ENCODE results near the gene GTF3C4. TPM values are rescaled to one million over a fixed set of nuclear protein-coding genes. Genes with fewer than 3 reads are reported as not detected.
"Not testable (repeated sequence)": the region's sequence is repeated elsewhere in the genome, so short reads cannot be mapped to it uniquely, and the experiment has no call there.

Gene GTF3C4
- total and polyA plus RNA-seq, 11 donors = 1.4 to 11.7 (median 8.8) TPM

GRCh38 chr9:132711846-132712245, 41.6 kb downstream of the GTF3C4 start:
- DNase-seq = no peak
- Histone ChIP-seq H3K27ac (no peak overlapping the region), H3K4me1 (no peaks in the 10 kb centered on the region), H3K36me3 (no peaks in the 10 kb centered on the region), H3K27me3 (peaks cover 0 to 3% (median 0%) of the 10 kb centered on the region in 9 donors), H3K9me3 (no peaks in the 10 kb centered on the region), H3K4me3 (no peak overlapping the region)
- intact Hi-C loops (cut with DNase I) = no loop called here
- ATAC-seq = no peak
- WGBS, 4 donors = 88 to 96% (median 90%) methylated on average over 3 of the region's 3 CpGs
- TF ChIP-seq CTCF (IDR thresholded peaks at IDR 0.05) = no peak

GRCh38 chr9:132712753-132713152, 42.5 kb downstream of the GTF3C4 start:
- Histone ChIP-seq H3K4me1 (no peaks in the 10 kb centered on the region), H3K27ac (no peak overlapping the region), H3K27me3 (peaks cover 0 to 11% (median 0%) of the 10 kb centered on the region in 9 donors), H3K4me3 (no peak overlapping the region), H3K9me3 (no peaks in the 10 kb centered on the region), H3K36me3 (no peaks in the 10 kb centered on the region)
- intact Hi-C loops (cut with DNase I) = no loop called here
- no peak for DNase-seq
- WGBS, 4 donors = 75 to 85% (median 82%) methylated on average over 5 of the region's 5 CpGs
- TF ChIP-seq CTCF (IDR thresholded peaks at IDR 0.05) (no peak), POLR2A (IDR thresholded peaks at IDR 0.05) (no peak)
- no peak for ATAC-seq

DNA sequence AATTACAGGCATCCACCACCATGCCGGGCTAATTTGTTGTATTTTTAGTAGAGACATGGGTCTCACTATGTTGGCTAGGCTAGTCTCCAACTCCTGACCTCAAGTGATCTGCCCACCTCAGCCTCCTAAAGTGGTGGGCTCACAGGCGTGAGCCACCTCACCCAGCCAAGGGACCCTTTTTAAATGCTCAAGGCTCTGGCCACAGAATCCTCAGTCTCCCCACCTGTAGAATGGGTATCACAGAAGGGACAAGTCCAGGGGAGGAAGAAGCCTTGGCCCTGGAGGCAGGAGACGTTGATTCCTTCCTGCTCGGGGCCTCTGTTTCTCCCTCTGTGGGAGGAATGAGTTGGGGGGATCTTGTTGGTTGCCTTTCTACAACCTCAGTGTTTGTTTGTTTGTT, 45.7 kb downstream of the GTF3C4 start:
- intact Hi-C loops (cut with DNase I) = no loop called here
- Histone ChIP-seq H3K9me3 (no peaks in the 10 kb centered on the region), H3K36me3 (no peaks in the 10 kb centered on the region), H3K27me3 (peaks cover 0 to 9% (median 0%) of the 10 kb centered on the region in 9 donors), H3K4me1 (no peaks in the 10 kb centered on the region), H3K4me3 (no peak overlapping the region), H3K27ac (no peak overlapping the region)
- DNase-seq (no peak), ATAC-seq (no peak)
- no peak for TF ChIP-seq CTCF (IDR thresholded peaks at IDR 0.05)
- no peak for TF ChIP-seq POLR2A (IDR thresholded peaks at IDR 0.05)
- 76 to 89% (median 81%) methylated on average over 4 of the region's 4 CpGs for WGBS, 4 donors

DNA sequence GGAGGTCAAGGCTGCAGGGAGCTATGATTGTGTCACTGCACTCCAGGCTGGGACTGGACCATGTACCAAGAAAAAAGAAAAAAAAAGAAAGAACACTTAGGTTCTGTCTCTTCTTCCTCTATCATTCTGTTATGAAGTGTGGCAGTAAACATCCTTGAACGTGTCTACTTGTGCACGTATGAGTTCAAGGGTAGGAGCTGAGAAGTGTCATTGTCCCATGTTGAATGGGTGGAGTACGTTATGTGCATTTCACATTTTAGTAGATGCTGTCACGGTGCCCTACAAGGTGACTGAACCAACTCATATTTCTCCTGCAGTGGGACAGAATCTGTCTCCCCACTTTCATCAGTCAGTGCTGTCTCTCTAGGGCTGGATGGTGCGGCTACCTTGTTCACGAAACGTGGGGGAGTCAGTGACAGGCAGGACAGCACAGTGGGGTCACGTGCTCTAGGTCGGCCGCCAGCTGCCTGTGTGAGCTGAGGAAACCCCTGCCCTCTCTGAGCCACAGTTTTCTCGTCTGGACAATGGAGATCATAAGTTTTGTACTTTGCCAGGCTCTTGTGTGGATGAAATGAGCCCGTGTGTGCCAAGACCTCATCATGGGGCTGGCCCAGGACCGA, 47.2 kb downstream of the GTF3C4 start:
- Histone ChIP-seq H3K4me3 (no peak overlapping the region), H3K4me1 (no peaks in the 10 kb centered on the region), H3K27me3 (peaks cover 0 to 9% (median 0%) of the 10 kb centered on the region in 9 donors), H3K9me3 (no peaks in the 10 kb centered on the region), H3K36me3 (no peaks in the 10 kb centered on the region), H3K27ac (no peak overlapping the region)
- ATAC-seq = no peak
- WGBS, 4 donors = 72 to 77% (median 73%) methylated on average over 9 to 13 of the region's 13 CpGs
- intact Hi-C loops (cut with DNase I) = no loop called here
- no peak for DNase-seq
- TF ChIP-seq POLR2A (IDR thresholded peaks at IDR 0.05) (no peak), CTCF (IDR thresholded peaks at IDR 0.05) (no peak)

GRCh38 chr9:132718381-132718928, 48.2 kb downstream of the GTF3C4 start:
- WGBS, 4 donors = 78 to 81% (median 80%) methylated on average over 8 of the region's 8 CpGs
- H3K9me3 ChIP-seq; H3K36me3 ChIP-seq; intact Hi-C loops (cut with DNase I); H3K4me1 ChIP-seq; H3K27ac ChIP-seq; ATAC-seq; H3K27me3 ChIP-seq; H3K4me3 ChIP-seq; DNase-seq: not testable (repeated sequence)

All from heart left ventricle (tissue), 16 donors.